GM21717 (cell line): ENCODE data around the gene TPRX1.
"Not testable (repeated sequence)": the region's sequence is repeated elsewhere in the genome, so short reads cannot be mapped to it uniquely, and the experiment has no call there.

Experiments
- ATAC-seq: cut with Tn5 transposase; IDR thresholded peaks from one replicate; pipeline ENCODE4 v1.9.1; 2021; ENCODE audit warnings: mild to moderate bottlenecking, moderate library complexity; ENCODE audit not compliant: unreplicated experiment

The TPRX1 gene, protein sequence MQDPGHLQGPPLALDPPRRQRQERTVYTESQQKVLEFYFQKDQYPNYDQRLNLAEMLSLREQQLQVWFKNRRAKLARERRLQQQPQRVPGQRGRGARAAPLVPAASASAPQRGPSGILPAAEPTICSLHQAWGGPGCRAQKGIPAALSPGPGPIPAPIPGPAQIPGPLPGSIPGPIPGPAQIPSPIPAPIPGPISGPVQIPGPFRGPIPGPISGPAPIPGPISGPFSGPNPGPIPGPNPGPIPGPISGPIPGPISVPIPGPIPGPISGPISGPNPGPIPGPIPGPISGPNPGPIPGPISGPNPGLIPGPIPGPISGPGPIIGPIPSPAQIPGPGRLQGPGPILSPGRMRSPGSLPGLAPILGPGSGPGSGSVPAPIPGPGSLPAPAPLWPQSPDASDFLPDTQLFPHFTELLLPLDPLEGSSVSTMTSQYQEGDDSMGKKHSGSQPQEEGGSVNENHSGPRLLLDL

GRCh38 chr19:47804451-47804850 is at the start of gene TPRX1:
TPRX1 (minus strand) TSS chr19:47804551; CDS start chr19:47804539, 12 bp downstream.
- ATAC-seq = not testable (repeated sequence)

- no peak for ATAC-seq
These were observed 48.7 kb upstream of the TPRX1 start for GRCh38 chr19:47853003-47853402.

- ATAC-seq = no peak
These were observed 44.6 kb upstream of the TPRX1 start for GRCh38 chr19:47848823-47849473.

DNA sequence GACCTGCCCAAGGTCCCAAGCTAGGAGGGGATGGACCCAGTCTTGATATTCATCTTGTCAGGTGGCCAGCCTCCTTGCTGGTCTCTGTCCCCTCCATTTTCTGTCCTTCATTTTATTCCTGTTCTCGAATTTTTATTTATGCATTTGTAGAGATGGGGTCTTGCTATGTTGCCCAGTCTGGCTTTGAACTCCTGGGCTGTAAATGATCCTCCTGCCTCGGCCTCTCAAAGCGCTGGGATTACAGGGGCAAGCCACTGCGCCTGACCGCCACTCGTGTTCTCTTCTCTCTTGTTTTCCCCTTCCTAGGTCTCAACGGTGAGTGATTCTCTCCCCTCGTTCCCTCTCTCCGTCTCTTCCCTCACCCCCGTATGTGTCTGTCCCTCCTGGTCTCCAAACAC is 44.1 kb upstream of the TPRX1 start:
- no peak for ATAC-seq

DNA sequence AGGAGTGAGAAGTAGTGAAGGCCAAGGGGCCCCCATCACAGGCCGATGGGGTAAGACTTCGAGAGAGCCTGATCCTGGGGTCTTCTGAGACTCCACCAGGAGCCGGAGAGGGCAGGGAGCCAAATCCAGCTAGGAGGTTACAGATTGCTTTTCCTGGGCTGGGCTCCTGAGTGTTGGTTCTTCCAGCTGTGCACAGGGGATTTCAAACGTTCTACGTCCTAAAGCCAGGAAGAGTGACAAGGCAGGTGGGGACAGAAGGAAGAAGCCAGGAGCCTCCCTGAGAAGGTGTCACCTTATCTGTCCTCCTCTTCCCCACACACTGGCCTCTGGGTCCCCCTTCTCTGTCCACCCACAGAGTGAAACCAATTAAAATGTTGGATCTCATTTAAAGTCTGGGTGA is 38.6 kb upstream of the TPRX1 start:
- ATAC-seq = no peak

DNA sequence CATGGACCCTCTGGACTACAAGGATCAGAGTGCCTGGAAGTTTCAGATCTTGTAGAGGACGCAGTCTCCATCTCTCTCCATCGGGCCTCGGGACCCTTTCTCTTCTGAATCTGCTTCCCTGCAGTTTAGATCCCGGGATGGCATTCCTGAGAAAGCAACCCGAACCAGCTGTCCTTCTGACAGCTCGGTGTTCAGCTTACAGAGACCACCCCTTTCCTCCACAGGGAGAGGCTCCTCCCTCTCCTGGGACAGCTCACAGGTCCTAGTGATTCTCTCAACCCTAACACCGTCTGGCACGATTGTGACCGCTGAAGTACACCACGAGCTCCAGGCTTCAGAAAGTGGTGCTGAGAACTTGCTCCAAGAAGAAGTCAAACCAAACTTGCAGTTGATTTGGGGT is 35.6 kb upstream of the TPRX1 start:
- ATAC-seq = no peak

GRCh38 chr19:47839411-47839810 is 35.1 kb upstream of the TPRX1 start:
- ATAC-seq = no peak

- no peak for ATAC-seq
These were observed 31.7 kb upstream of the TPRX1 start for GRCh38 chr19:47836038-47836437.

GRCh38 chr19:47832723-47833122 is 28.4 kb upstream of the TPRX1 start:
- no peak for ATAC-seq

GRCh38 chr19:47826800-47827199 is 22.4 kb upstream of the TPRX1 start:
- ATAC-seq = no peak

DNA sequence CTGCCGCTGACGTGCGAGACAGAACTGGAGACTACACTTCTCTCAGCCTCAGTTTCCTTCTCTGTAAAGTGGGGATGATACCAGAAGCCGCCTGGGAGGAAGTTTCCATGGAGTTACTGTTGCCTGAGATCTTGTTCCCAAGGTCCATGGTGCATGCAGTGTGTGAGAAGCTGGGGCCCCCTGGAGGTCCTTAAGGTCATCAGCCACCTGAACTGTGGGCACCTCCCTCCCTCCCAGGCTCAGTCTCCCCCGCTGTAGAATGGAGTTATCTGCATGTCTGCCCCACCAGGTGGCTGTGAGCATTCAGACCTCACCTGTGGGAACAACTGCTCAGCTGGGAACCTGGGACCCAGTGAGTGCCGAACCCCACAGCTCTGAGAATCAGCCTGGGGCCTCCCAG is 20.0 kb upstream of the TPRX1 start:
- ATAC-seq = no peak

DNA sequence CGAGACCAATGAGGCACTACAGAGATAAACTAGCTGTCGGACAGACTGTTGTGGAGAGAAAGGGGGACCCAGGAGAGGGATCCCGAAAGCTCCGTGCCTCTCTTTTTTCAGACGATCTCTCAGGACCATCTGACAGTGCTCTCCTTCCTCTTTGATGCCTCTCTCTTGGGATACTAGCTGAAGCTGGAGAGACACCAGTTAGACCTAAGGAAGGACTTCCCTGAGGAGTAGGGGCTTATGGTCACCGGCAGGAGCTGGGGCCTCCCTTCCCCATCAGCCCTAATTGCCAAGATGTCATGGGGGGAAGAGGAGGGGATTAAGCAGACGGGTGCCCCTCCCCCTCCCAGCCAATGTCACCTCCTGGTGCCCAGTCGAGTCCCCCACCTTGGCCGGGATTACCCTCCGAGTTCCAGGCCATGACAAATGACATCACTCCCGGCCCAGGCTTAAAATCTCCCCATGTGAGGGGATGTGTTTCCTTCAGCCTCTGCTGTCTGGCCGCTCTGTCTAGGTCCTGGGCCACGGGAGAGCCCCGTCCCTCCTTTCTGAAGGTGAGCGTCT is 17.2 kb upstream of the TPRX1 start, which contains the start of gene CRX:
Gene CRX (plus strand): TSS at position 478 of the 561 bp plus-strand sequence. CDS start 12,507 bp downstream, outside the sequence.
- no peak for ATAC-seq

- no peak for ATAC-seq
These were observed 16.1 kb upstream of the TPRX1 start for GRCh38 chr19:47820410-47820809.

DNA sequence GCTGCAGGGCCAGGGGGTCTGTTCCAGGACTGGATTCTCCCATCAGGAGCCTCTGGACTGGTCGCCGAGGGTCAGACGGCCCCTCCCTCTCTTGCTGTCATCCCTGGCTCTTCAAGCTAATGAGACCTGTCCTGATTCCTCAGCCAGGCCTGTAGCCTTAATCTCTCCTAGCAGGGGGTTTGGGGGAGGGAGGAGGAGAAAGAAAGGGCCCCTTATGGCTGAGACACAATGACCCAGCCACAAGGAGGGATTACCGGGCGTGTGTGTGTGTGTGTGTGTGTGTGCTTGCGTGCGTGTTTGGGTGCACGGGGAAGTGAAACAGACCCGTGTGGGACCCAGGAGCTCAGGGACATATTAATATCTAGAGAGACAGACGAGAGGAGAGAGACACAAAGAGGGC is 15.5 kb upstream of the TPRX1 start:
- ATAC-seq = no peak

DNA sequence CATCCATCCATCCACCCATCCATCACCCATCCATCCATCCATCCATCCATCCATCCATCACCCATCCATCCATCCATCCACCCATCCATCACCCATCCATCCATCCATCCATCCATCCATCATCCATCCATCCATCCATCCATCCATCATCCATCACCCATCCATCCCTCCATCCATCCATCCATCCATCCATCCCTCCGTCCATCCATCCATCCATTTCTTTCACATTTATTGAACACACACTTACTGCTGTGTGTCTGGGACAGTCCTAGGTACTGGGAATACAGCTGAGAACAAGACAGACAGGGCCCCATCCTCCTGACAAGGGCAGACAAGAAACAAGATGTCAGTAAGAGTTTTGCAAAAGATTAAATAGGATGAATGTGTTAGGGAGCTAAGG is 13.9 kb upstream of the TPRX1 start:
- ATAC-seq = not testable (repeated sequence)

DNA sequence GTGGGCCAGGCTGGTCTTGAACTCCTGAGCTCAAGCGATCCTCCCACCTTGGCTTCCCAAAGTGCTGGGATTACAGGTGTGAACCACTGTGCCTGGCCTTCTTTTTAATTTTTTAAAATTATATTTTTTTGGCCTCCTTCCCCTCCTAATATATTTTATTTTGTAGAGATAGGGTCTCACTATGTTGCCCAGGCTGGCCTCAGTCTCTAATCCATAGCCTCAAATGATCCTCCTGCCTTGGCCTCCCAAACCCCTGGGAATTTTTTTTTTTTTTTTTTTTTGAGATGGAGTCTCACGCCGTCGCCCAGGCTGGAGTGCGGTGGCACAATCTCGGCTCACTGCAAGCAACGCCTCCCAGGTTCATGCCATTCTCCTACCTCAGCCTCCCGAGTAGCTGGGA is 11.9 kb upstream of the TPRX1 start:
- not testable (repeated sequence) for ATAC-seq

- no peak for ATAC-seq
These were observed 9.6 kb upstream of the TPRX1 start for GRCh38 chr19:47813995-47814328.

DNA sequence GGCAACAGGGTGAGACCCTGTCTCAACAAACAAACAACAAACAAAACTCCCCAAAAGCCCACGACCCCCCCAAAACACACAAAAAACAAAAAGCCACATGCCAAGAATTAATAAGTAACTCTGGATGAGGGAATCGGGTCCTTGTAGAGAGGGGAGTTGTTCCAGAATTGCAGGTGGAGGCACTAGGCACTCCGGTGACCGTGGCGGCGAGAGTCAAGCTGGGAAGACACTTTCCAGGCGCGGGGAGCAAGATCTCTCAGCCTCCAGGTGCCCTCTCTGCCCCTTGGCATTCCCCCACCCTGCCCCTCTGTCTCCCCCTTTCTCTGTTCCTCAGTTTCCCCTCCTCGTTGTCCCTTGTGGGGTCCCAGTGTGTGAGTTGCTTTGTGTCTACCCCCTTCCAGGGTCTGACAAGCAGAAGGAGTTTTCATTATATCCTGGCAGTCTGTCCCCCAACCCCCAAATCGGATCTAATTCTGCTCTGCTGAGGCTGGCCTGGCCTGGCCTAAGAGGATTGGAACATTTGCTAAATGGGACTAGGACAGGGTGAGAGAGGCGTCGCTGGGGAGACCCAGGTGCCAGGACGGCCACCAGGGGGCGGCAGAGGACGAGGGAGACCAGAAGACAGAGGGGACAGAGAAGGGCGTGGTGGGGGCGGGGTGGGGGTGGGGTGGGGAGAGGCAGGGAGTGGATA is 9.1 kb upstream of the TPRX1 start:
- ATAC-seq = no peak

GRCh38 chr19:47806435-47806834 is 2.1 kb upstream of the TPRX1 start:
- ATAC-seq = no peak

DNA sequence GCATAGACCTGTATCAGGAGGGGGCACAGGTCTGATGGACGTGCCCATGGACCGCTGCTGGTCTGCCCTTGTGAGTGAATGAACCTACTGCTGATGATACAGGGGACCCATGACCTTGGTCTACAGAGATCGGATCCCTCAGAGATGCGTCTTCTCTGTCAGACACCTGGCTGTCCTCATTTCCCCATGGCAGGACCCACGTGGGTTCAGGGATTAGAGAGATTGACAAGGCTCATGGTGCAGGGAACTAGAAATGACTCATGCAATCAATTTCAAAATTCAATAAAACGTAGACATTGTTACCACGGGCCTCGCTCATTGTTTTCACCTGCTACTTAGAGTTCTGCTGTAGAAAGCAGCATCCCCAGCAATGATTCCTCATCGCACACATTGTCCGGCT is 962 bp upstream of the TPRX1 start:
- ATAC-seq = no peak

DNA sequence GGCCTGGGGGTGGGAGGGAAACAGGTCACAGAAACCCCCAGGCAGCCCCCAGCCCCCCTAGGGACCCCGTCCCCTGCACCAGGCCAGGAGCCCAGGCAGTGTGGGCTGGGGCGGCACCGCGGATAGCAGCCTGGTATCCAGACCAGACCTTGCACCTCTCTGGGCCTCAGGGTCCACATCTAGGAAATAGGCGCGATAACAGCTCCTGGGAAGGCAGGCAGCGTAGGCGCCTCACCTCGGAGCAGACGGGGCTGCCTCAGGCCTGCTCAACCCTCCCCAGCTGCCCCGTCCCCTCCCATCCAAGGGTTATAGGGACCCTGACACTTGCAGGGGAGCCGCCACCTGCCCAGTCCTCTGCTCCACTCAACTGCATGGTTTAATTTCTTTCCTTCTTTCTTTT is 680 bp downstream of the TPRX1 start:
- not testable (repeated sequence) for ATAC-seq
